HG02870 (cell line): Measurements from ENCODE around the gene HOXC10.

ENCODE experiments used
- ATAC-seq: cut with Tn5 transposase; IDR thresholded peaks from one replicate; pipeline ENCODE4 v1.9.1; 2021; ENCODE audit warnings: mild to moderate bottlenecking, moderate library complexity; ENCODE audit not compliant: unreplicated experiment

HOXC10 gene

DNA sequence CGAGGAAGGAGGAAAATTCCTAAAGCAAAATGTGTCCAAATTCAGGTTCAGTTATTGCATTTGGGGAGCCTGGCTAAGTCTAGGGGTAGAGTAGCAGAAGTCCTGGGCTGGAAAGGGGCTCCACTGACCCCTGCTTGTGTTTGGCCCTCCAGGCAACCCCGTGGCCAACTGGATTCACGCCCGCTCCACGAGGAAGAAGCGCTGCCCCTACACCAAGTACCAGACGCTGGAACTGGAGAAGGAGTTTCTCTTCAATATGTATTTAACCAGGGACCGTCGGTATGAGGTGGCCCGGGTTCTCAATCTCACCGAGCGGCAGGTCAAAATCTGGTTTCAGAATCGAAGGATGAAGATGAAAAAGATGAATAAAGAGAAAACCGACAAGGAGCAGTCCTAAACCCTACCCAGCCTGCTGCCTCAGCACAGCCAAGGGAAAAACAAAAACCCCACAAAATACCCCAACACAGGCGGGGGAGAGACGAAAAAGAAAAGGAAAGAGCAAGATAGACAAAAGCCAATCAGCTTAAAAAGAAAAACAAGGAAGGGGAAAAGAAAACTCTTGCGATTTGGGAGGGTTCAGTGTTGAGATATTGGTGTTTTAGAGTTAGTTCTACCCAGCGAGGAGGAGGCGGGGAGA, 17.4 kb downstream of the HOXC10 start:
- no peak for ATAC-seq

DNA sequence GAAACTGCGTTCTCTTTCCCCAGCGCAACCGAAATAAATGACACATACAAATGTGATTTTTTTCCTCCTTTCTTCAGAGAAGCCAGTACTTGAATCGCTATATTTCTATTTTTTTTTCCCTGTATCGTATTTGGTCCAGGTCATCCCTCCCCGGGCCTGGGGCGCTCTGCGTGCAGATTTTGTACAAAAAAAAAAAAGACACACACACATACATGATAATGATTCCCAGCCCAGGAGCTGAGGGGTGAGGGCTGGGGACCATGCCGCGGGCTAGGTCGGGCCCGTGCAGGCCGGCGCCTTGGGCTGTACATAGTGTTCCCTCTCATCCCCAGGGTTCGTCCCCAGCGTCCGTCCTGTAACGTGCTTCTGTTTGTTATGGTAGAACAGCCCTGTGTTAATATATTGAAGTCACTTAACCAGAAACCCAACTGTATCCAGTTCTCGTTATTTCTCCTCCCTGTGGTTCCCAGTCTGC, 18.0 kb downstream of the HOXC10 start:
- ATAC-seq = no peak

DNA sequence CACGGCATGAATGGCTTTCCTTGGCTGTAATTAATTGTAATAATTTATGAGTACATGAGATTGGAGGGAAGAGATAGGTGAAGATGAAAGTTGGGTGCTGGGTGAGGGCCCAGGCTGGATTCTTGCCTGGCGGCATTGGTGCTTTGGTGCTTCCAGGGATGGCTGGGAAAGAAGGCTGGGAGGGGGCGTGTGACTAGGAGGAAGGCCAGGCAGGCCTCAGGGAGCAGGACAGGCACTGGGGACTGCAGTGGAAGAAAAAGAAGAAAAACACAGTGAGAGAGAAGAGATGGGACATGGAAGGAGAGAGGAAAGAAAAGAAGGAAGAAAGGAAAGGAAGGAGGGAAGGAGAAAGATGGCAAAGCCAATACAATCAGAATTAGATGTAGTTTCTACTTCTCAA, 18.7 kb downstream of the HOXC10 start:
- no peak for ATAC-seq

DNA sequence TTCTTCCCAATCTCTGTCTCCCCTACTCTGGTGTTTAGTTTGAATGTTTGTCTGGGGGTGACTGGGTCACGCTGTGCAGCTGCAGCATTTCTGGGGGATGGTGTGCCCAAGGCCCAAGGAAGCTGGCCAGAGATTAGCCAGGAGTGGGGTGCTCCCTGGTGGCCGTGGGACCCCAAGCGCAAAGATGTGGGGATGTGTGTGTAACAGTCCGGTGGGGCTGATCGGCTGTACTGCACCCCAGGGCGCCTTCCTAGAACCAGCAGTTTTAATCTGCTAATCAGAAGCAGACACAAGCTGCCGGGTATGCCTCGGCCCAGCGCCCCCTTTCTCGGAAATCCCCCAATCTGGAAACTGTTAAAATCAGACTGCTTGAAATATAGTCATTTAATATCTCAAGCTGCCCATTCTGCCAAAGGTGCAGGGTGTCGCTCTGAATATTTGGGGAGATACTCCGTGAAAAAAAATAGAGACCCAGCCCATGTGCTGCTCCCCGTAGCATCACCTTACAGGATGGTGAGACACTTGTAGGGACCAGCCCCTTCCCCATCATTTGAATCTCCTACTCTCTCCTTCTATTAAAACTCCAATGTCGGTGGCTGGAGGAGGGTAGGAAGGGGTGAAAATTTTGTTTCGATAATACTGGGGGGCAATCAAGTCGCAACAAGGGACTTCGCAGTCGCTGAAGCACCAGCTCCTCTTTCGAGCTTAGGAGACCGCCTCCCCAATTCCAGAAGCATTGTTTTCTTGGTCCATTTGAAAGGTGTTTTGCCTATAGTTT, 19.3 kb downstream of the HOXC10 start:
- ATAC-seq = no peak

DNA sequence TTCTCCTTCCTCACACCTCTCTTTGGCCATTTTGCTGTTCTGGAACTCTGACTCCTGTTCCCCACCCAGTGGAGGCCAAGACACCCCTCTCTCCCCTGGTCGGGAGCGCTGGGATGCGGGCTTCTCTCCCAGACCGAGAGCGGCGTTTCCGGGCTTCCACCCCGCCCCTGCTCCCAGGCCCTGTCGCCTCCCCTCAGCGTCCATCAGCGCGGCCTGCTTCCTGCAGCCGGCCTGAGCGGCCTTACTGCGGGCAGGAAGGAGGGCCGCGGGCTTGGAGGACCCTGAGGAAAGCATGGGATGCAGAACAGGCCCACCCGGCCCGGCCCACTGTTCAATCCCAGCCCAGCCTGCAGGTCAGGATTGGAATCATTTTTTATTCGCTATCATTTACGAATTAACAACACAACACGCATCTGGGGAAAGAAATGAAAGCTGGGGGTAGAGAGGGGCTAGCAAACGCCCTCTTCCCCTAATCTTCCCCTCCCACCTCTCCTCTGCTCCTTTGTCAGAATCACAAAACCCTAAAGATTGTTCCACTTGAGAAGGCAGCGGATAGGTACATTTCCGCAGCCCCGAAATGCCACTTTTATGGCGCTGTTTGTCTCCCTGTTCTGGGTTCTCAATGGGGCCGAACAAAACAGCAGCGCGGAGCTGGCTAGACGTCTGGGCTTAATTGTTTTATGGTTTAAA, 20.0 kb downstream of the HOXC10 start:
- ATAC-seq = no peak

DNA sequence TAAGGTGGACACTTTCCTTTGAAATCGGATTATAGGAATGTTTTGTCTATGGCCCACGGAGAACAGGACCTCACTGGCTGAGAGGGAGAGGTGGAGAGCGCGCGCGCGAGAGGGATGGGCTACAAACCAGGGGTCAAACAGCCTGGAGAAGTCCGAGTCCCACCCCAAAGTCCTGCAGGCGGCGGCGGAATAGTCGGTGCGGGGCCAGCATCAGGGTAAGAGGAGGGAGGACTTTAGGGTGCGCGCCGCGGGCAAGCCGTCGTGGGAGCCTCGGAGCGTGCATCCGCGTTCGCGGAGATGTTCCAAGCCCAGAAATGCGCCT, 20.5 kb downstream of the HOXC10 start:
- no peak for ATAC-seq

DNA sequence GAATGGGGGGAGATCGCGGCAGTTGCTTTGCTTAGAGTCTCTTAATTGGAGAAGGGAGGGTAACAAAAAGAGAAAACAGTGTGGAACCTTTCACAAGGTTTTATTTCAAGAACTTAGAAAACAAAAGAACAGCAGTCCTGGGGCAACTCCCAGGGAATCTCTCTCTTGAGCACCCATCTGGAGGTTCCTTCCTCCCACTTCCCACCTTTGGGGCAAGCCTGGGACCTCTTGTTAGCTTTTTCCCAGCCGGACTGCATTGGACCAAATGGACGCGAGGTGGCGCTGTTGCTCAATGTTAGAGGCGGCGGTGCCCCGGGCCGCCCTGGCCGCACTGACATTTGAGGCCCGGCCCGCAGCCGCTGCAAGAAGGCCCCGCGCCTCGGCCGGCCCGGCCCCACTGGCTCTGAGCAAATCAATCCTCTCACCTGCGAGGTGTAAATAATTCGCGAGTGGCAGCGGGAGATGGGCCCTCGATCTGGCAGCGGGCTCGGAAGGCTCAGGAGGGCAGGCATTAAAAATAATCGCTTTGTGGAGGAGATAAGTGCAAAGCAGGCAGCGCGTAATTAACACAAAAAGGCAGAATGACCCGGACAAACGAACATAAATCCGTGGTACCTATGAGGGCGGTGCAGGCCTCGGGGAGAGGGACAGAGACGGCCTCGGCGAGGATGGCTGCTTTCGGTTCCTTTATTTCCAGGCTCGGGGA, 21.1 kb downstream of the HOXC10 start:
- peak; percentile 67 for ATAC-seq

DNA sequence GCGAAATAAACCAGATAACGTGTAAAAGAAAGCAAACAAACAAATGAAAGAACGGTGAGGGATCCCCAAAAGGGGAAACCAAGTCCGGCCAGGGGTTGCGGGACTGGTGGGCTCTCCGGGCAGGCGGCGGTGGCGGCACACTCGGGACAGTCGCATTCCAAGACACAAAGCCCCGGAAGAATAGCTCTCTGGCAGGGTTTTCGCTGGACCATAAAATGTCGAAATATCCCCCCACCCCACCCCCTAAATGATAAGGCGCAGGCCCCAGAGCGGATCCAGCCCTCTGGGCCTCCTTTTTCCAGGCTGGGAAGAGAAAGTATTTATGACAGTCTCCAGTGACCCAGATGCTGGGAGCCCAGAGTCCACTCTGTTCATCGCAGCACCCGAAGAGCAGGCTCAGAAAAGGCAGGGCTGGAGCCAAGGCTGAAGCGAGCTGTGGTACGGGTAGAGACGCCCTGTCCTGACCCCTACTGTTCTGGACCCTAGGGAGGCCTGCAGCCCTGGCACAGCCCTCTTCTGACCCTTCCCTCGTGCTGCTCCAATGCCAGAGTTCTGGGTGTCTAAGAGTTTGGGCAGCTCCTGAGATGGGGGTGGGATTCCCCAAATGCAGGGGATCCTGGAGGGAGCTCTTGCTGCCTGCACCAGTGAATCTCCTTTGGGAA, 21.7 kb downstream of the HOXC10 start:
- no peak for ATAC-seq

DNA sequence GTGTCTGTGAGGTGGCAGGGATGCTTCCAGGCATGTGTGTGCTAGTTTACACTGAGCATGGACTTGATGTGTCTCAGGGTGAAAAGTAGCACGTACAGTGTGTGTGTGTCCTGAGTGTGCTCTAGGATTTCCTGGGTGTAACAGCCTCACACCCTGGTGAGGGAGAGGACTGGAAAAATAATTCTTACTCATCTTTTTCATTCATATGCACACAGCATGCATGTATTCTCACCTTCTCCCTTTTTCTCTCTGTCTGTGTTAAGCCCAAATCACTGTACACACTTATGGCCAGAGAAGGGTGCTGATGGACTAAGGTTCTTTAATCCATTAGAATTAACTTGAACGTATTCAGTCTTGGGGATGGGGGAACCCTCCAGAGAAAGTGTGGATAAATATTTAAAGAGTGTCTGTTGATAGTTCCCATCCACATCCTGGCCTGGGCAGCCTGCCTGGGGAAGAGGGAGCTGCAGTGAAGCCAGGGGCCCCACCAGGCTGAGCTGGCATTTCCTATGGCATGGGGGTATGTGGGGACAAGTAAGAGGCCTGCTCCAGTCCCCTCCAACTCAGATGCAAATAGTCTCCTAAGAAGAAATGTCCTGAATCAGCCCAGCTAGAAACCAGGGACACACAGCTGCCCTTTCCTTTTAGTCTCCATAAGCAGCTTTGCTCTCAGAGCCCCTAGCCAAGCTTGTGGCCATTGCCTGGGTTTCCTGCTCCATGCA, 22.8 kb downstream of the HOXC10 start:
- ATAC-seq = no peak

DNA sequence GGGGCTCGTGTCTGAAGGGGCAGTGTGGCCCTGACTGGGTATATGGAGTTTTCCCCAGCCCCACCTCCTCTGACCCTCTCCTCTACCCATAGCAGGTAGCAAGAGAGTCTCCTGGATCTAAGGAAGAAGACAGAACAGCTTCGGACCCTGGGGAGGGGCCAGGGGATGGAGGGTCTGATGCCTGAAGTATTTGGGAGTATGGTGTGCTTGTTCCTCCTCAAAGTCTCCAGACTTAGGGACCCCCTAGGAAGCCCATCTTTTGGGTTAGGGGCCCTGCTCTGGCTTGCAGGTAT, 23.3 kb downstream of the HOXC10 start:
- ATAC-seq = no peak

DNA sequence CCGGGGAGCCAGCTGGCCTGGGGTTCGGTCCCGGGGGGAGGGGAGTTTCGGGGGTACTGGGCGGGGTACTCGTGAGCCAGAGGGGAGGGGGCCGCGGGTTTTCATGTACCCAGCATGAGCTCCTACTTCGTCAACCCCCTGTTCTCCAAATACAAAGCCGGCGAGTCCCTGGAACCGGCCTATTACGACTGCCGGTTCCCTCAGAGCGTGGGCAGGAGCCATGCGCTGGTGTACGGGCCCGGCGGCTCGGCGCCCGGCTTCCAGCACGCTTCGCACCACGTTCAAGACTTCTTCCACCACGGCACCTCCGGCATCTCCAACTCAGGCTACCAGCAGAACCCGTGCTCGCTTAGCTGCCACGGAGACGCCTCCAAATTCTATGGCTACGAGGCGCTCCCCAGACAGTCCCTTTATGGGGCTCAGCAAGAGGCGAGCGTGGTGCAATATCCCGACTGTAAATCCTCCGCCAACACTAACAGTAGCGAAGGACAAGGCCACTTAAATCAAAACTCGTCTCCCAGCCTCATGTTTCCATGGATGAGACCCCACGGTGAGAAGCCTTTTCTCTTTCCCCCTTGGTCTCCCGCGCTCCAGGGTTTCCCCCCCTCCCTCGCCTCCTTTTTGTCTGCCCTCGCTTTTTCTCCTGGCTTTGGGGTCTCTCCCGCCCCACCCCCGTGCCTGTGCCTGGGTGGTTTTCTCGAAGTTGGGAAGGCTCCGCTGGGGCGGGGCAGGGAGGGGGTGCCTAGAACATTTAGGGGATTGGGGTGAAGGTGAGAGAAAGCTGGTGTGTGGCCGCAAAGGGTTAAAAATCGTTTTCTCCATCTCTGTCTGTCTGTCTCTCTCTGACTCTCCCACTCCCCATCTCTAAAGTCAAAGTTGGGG, 24.5 kb downstream of the HOXC10 start:
- ATAC-seq = no peak

DNA sequence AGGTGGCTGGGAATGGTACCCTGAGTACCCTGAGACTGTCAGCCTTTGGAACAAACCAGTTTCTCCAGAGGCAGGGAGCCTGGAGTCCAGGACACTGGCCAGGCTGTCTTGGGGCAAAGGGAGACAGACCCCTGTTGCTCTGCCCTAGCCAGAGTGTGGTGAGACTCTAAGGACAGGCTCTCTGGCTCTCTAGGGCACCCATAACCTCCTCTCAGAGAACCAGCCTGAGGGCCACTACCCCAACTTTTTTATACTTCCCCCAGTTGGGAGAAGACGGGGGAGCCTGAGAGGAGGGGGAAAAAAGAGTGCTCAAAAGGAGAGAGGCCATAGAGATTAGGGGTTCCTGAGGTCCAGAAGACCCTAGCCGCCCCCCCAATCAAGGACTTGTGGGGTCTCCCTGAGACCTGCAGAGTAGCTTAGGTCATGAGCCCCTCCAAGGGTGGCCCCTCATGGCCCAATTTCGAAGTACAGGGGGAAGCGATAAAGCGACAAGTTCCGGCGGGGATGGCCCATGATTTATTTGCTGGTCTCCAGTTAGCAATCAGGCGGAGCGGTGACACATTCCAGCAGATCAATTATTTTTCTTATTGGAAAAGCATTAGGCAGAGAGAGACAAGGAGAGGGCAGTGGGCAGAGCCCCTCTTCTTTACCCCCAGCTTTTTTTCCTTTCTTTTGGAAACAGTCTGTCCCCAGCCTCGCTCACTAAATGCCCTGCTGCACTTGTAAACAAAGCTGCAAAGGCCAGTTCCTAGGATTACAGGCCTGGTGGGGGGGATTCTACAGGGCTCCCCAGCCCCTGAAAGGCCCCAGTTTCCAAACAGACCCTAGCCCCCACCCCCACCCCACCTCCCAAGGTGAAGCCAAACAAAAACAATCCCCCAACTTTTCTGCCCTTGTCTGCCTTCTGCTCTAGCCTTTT, 25.4 kb downstream of the HOXC10 start:
- ATAC-seq = no peak

DNA sequence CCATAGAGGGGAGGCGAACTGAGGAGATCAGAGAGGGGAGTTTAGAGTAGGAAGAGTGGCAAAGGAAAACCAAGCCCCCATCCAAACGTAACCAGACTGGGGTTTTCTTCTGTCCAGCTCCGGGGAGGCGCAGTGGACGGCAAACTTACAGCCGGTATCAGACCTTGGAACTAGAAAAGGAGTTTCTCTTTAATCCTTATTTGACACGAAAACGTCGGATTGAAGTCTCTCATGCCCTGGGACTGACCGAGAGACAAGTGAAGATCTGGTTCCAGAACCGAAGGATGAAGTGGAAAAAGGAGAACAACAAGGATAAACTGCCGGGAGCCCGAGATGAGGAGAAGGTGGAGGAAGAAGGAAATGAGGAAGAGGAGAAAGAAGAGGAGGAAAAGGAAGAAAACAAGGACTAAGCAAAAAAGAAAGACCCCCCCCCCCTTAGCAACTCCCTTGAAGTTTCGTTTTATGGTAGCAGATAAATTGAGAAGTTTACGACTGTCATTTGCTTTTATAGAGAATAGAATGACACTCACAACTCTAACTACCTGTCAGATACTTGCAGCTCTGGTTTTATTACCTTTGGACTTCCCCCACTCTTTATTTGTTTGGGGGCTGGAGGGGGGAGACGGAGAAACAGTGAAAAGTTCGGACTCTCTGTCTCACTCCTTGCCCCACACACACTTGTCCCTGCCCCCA, 26.2 kb downstream of the HOXC10 start:
- ATAC-seq = no peak

DNA sequence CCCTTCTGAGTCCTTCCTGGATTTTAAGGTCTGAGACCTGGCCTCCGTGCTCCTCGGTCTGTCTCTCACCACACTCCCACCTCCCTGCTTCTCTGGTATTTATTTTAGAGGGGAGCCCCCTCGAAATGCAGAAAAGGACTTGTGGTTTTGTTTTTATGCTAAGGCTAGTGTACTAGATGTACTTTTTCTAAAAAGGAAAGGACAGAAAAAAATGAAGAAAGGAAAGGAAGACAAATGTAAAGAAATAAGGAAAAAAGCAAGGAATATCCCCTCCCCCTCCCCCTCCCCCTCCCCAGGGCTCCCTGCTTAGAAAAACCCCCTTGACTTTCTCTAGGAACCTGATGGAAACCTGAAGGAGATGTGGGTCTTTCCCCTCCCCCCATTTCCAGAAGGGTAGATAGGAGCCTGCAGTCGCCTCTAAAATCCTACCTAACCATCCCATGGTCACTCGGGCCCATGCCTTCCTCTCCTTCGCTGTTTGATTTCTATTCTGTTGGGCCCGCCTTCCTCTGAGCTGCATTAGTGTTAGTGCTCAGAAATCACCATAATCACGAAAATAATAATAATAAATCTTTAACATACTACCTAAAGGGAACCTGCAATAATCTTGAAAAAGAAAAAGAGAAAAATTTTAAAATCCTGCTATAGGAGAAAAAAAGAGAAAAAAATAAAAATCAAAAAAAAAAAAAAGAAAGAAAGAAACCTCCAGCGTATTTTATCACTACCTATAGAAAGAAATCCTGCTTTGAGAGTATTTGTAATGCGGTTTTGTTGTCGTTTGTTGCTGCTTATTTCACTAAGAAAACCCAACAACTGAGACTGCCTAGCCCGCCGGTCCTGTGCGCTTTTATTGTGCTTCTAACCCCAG, 27.0 kb downstream of the HOXC10 start:
- no peak for ATAC-seq

DNA sequence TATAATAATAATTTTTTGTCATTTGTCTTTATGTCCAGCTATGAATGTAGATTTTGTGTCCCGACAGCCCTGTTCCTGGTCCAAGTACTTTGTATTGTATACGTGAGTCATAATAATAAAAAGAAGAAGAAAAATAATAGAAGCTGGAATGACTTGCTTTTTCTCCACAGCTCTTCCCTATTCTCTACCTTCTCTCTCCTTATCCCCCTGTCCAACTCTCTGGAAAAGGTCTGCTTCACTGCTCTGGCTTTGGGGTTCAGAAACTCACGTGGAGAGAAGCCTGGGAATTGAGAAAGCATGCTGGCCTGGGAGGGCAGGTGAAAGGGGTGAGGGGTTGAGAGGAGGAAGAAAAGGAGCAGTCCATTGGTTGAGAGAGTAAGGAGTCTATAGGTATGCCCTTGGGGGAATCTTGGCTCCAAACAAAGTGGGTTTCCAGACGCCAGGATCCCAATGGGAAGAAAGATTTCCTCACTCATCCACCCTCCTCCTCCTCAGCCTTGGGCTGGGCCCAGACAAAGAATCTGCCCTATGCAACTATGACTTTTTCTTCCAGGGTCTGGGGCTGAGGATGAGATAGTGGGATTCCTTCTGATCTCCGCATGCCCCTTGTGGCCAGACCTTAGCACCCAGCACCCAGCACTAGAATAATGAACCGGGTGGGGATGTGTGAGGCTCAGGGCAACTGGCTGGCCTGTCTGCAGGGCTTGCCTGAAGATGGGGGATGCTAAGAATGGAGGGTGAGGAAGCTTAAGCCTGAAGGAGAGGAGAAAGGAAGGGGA, 27.9 kb downstream of the HOXC10 start:
- ATAC-seq = no peak

DNA sequence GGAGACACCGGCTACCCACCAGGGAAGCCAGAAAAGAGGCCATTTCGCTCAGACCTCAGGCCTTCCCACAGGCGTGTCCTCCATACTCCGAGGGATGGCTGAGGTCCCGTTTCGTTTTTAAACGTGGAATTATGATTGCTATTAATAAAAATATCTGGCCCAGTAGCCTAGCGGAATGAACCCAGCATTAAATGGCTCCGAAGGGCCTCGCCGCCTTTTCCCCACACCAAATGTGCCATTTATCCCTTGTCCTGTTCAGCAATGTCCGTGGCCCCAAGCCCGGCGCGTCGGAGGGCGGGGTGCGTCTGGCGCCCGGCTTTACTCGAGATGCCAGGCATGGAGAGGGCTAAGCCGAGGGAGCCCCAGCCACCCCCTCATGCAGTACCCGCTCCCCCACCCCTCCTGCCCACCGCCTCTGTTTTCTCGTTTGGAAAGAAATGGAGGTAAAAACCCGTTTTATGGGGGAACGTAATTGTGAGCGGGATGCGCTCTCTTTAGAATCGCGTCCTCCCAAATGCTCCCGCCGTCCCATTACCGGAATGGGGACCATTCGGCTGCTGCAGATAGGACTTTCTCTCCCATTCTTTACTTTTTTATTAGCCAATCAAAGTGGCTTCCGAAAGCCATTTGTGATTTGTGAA, 29.6 kb downstream of the HOXC10 start:
- no peak for ATAC-seq
